Liver (tissue), 9 donors: Measurements from ENCODE around the gene FARS2. TPM values are rescaled to one million over a fixed set of nuclear protein-coding genes. Genes with fewer than 3 reads are reported as not detected.

Experiments
- DNase-seq: peaks from one replicate; pipeline ENCODE4 v3.0.0-alpha.2; 2017; ENCODE audit warnings: low spot score
- H3K27ac ChIP-seq, 2 donors: one replicate each; pipeline ENCODE4 v1.7.0; 2013; ENCODE audit warnings: inconsistent platforms in 2 of 2, low read length in 2 of 2, control low read depth in 1 of 2, low read depth in 1 of 2, mild to moderate bottlenecking in 1 of 2
- H3K27me3 ChIP-seq, 4 donors: one replicate each; pipeline versions ENCODE4 v1.6.1 to v1.7.0; 2013; ENCODE audit warnings: low read length in 3 of 4, inconsistent platforms in 1 of 4, mild to moderate bottlenecking in 1 of 4, moderate library complexity in 1 of 4; ENCODE audit not compliant: control insufficient read depth in 4 of 4, insufficient read depth in 4 of 4
- H3K36me3 ChIP-seq, 4 donors: one replicate each; pipeline versions ENCODE4 v1.6.1 to v1.7.0; 2013; ENCODE audit warnings: low read length in 3 of 4, mild to moderate bottlenecking in 3 of 4, low read depth in 1 of 4, moderate library complexity in 1 of 4; ENCODE audit not compliant: control insufficient read depth in 4 of 4, insufficient read depth in 3 of 4
- H3K4me1 ChIP-seq, 4 donors: one replicate each; pipeline versions ENCODE4 v1.6.1 to v1.7.0; 2013; ENCODE audit warnings: low read length in 3 of 4, mild to moderate bottlenecking in 3 of 4, moderate library complexity in 1 of 4; ENCODE audit not compliant: control insufficient read depth in 4 of 4, insufficient read depth in 4 of 4
- H3K4me3 ChIP-seq, 3 donors: one replicate each; pipeline versions ENCODE4 v1.6.1 to v1.7.0; 2013; ENCODE audit warnings: low read length in 3 of 3, control low read depth in 1 of 3, low read depth in 1 of 3, mild to moderate bottlenecking in 1 of 3
- H3K9ac ChIP-seq, 2 donors: one replicate each; pipeline ENCODE4 v1.7.0; 2013; ENCODE audit warnings: low read length in 2 of 2, mild to moderate bottlenecking in 2 of 2, moderate library complexity in 2 of 2, control low read depth in 1 of 2, low read depth in 1 of 2
- H3K9me3 ChIP-seq, 4 donors: one replicate each; pipeline versions ENCODE4 v1.6.1 to v1.7.0; 2013; ENCODE audit warnings: low read length in 3 of 4; ENCODE audit not compliant: control insufficient read depth in 4 of 4
- ATF3 ChIP-seq: IDR thresholded peaks from 2 replicates; pipeline ENCODE4 v1.6.1; 2016; ENCODE audit warnings: antibody characterized with exemption
- EGR1 ChIP-seq, 2 donors: IDR thresholded peaks; 2 replicates each; pipeline ENCODE4 v1.6.1; 2016 to 2018; ENCODE audit warnings: antibody characterized with exemption in 2 of 2, low read depth in 2 of 2
- FOXA1 ChIP-seq: IDR thresholded peaks from 2 replicates; pipeline ENCODE4 v1.6.1; 2016; ENCODE audit warnings: antibody characterized with exemption
- GABPA ChIP-seq, 2 donors: IDR thresholded peaks in 1 of 2; conservative IDR thresholded peaks in 1 of 2; 2 replicates each; pipeline ENCODE4 v1.6.1; 2016; ENCODE audit warnings: antibody characterized with exemption in 2 of 2, mild to moderate bottlenecking in 1 of 2, moderate library complexity in 1 of 2
- HNF4A ChIP-seq, 2 donors: conservative IDR thresholded peaks; 2 replicates each; pipeline ENCODE4 v1.6.1; 2016; ENCODE audit warnings: antibody characterized with exemption in 2 of 2, mild to moderate bottlenecking in 2 of 2
- MAX ChIP-seq: IDR thresholded peaks from 2 replicates; pipeline ENCODE4 v1.6.1; 2016; ENCODE audit warnings: antibody characterized with exemption
- NR2F2 ChIP-seq: IDR thresholded peaks from 2 replicates; pipeline ENCODE4 v1.6.1; 2016; ENCODE audit warnings: antibody characterized with exemption
- REST ChIP-seq: IDR thresholded peaks from 2 replicates; pipeline ENCODE4 v1.6.1; 2016; ENCODE audit warnings: antibody characterized with exemption, mild to moderate bottlenecking
- YY1 ChIP-seq: IDR thresholded peaks from 2 replicates; pipeline ENCODE4 v1.6.1; 2016; ENCODE audit warnings: antibody characterized with exemption, mild to moderate bottlenecking
- WGBS: extraction: QIAGEN DNeasy Blood & Tissue Kit; methylation state at CpG from one replicate; pipeline ENCODE4 v1.1.7; 2013; 5-methylcytosine and 5-hydroxymethylcytosine counted together
- polyA plus RNA-seq, 2 donors: library from polyadenylated mRNA; stranded (reverse) in 1 of 2; unstranded in 1 of 2; fragments of 200-250 nt in 1 of 2; fragments of >200 nt in 1 of 2; fragmentation: Nextera tagmentation in 1 of 2; extraction: Ambion mirVana in 1 of 2; gene quantifications; one replicate each; pipeline versions ENCODE4 v1.2.1 to v1.2.3, GENCODE V29; 2013 to 2015
- total RNA-seq, 2 donors: library from RNA; depleted of rRNA; stranded (reverse); fragments of >200 nt; gene quantifications; one replicate each; pipeline ENCODE4 v1.2.3, GENCODE V29; 2014
- TF ChIP-seq, protein P1 (sequence below): IDR thresholded peaks from 2 replicates; pipeline ENCODE4 v1.6.1; 2016; ENCODE audit warnings: antibody characterized with exemption
- donor health status: healthy.
- donor health status: healthy.
- donor health status: healthy.
- donor health status: healthy.
- donor health status: healthy.

The FARS2 gene
- total and polyA plus RNA-seq, 4 donors: 7.8 to 25.9 (median 11.2) TPM

- no peak for TF ChIP-seq MAX
- no peak for TF ChIP-seq ATF3
These were observed 517.1 kb downstream of the FARS2 start (continued) for GRCh38 chr6:5778317-5778857.

DNA sequence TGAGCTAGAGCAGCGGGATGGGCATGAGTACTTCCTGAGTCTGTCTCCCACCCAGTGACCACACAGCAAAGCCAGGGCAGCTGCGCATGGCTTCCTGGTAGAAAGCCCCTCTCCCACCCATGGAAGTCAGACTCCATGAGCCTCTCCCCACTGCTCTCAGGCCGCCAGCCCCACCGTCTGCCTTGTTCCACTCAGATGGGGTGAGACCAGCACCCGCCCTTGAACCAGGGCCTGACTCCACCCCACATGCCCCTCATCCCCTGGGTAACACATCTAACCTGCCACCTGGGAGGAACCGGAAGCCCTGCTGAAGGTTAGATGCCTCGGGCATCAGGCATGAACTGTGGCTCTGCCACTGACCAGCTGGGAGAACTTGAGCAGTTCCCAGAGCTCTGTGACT lies 517.6 kb downstream of the FARS2 start:
- WGBS: 94% methylated on average over 7 of the region's 7 CpGs
- DNase-seq: no peak

DNA sequence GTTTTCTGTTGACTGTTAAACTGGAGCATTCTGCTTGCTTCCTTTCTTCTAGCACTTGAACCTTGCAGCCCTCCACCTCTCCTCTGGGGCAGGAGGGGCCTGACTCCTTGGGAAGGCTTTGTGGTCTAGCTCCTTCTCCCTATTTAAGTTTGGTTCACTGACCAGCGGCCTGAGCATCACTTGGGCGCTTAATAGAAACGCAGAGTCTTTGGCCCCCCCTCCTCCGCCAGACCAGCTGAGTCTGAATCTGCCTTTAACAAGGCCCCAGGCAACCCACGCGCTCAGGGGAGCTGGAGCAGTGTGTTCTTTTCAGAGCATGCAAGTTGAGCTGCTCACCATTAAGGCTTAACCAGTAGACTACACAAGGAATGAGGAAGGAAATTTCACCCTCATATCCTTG lies 519.7 kb downstream of the FARS2 start:
- Histone ChIP-seq H3K27ac (no peak overlapping the region), H3K9me3 (no peaks in the 10 kb centered on the region), H3K9ac (no peak overlapping the region), H3K4me1 (no peaks in the 10 kb centered on the region), H3K27me3 (no peaks in the 10 kb centered on the region), H3K36me3 (no peaks in the 10 kb centered on the region), H3K4me3 (no peak overlapping the region)
- TF ChIP-seq GABPA (IDR thresholded peaks at IDR 0.05 in 1 of 2, conservative IDR thresholded peaks at IDR 0.05 in 1 of 2): no peak
- TF ChIP-seq HNF4A (conservative IDR thresholded peaks at IDR 0.05): no peak
- TF ChIP-seq YY1: no peak
- TF ChIP-seq REST: no peak
- DNase-seq: no peak
- 96% methylated on average over 6 of the region's 6 CpGs for WGBS

More for the DNA sequence above, 517.6 kb downstream of the FARS2 start:
- Histone ChIP-seq H3K4me3 (no peak overlapping the region), H3K4me1 (no peaks in the 10 kb centered on the region), H3K27me3 (no peaks in the 10 kb centered on the region), H3K9ac (no peak overlapping the region), H3K36me3 (no peaks in the 10 kb centered on the region), H3K9me3 (no peaks in the 10 kb centered on the region), H3K27ac (no peak overlapping the region)
- TF ChIP-seq FOXA1 (no peak), EGR1 (IDR thresholded peaks at IDR 0.05; ENCODE audit: low read depth in 2 of 2) (no peak), NR2F2 (no peak), REST (no peak)
- TF ChIP-seq, protein P1, sequence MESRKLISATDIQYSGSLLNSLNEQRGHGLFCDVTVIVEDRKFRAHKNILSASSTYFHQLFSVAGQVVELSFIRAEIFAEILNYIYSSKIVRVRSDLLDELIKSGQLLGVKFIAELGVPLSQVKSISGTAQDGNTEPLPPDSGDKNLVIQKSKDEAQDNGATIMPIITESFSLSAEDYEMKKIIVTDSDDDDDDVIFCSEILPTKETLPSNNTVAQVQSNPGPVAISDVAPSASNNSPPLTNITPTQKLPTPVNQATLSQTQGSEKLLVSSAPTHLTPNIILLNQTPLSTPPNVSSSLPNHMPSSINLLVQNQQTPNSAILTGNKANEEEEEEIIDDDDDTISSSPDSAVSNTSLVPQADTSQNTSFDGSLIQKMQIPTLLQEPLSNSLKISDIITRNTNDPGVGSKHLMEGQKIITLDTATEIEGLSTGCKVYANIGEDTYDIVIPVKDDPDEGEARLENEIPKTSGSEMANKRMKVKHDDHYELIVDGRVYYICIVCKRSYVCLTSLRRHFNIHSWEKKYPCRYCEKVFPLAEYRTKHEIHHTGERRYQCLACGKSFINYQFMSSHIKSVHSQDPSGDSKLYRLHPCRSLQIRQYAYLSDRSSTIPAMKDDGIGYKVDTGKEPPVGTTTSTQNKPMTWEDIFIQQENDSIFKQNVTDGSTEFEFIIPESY: no peak
